GM12801 (cell line): Measurements from ENCODE around the gene HECW1.

ENCODE experiments used
- TF ChIP-seq, protein P1 (sequence below): IDR thresholded peaks from one replicate; pipeline ENCODE4 v1.5.1; 2011; ENCODE audit warnings: control low read depth; ENCODE audit not compliant: insufficient read length; ENCODE audit errors: extremely low read depth

Gene HECW1

DNA sequence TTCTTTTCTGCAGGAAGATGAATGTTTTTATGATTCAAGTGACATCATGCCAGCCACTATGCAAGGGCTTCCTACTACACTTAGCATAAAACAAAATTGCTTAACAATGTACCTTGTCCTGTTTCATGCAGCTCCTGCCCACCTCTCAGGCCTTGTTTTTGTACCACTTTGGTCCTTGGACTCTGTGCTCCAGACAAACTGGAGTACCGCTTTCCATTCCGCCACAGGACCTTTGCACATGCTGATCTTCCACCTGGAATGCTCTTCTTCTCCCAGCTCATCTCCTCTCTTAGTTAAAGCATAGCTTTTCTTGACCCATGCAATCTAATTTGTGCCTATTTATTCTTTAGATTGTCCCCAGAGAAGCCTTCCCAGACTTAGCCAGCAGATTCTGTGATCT lies 393.0 kb downstream of the HECW1 start:
- TF ChIP-seq, protein P1, sequence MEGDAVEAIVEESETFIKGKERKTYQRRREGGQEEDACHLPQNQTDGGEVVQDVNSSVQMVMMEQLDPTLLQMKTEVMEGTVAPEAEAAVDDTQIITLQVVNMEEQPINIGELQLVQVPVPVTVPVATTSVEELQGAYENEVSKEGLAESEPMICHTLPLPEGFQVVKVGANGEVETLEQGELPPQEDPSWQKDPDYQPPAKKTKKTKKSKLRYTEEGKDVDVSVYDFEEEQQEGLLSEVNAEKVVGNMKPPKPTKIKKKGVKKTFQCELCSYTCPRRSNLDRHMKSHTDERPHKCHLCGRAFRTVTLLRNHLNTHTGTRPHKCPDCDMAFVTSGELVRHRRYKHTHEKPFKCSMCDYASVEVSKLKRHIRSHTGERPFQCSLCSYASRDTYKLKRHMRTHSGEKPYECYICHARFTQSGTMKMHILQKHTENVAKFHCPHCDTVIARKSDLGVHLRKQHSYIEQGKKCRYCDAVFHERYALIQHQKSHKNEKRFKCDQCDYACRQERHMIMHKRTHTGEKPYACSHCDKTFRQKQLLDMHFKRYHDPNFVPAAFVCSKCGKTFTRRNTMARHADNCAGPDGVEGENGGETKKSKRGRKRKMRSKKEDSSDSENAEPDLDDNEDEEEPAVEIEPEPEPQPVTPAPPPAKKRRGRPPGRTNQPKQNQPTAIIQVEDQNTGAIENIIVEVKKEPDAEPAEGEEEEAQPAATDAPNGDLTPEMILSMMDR, result no peak

DNA sequence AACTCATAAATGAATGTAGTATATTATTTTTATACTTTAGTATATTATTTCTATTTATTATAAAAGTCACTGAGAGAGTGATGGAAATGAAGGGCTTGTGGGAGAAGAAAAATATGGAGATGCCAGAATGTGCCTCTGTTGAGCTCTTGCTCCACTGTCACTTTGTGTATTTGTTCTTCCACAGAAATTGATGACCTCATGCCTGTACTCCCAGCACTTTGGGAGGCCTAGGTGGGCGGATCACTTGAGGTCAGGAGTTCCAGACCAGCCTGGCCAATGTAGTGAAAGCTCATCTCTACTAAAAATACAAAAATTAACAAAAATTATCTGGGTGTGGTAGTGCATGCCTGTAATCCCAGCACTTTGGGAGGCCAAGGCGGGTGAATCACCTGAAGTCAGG lies 394.0 kb downstream of the HECW1 start:
- TF ChIP-seq, protein P1, result no peak

DNA sequence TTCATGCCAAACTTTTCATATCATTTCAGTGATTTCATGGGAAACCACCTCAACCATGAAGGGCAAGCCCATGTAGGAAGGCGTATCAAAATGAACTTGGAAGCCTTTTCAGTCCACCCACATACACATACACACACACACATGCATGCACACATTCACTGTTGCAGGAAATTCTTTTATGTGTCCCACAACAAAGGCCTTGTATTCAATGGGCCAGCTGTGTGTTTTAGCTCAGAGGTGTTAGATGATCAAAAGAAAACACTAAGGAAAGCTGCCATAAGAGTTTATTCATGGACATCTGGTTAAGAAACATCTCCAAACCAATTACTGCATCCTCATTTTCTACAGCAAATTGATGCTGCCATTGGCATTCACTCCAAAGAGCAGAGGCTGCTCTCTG lies 396.0 kb downstream of the HECW1 start:
- TF ChIP-seq, protein P1, result no peak

DNA sequence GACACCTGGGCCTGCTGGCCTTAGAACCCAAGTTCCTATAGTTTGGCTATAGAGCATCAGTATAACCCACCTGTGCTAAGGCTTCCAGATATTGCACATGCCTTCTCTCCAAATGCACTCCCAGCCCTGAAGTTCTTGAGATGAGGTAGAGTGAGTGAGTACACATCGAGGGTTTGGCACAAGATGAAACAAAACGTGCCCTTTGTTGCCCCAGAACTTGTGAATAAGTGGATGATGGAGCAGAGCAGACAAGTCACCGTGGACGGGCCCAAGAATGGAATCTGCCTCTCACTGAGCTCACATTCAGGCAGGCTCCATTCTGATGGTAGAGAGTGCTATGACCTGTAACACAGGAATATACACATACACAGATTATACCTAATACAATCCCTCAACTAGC lies 397.5 kb downstream of the HECW1 start:
- TF ChIP-seq, protein P1, result no peak

DNA sequence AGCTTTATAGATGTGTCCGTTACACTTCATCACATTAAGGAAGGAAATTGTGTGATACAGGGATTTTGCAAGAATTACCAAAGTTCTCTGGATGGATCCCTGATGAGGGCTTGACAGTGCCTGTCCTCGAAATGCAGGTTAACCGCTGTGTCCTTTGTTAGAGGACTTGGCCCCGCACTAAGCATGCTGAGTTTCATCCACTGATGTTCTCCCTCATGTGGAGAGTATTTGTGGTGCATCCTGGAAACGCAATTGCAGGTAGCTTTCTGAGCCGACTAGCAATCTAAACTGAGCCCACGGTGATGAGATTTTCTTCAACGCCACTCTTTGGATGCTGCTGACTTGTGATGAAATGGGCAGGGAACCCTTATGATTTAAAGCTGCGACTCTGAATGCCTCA lies 398.6 kb downstream of the HECW1 start:
- TF ChIP-seq, protein P1, result no peak

DNA sequence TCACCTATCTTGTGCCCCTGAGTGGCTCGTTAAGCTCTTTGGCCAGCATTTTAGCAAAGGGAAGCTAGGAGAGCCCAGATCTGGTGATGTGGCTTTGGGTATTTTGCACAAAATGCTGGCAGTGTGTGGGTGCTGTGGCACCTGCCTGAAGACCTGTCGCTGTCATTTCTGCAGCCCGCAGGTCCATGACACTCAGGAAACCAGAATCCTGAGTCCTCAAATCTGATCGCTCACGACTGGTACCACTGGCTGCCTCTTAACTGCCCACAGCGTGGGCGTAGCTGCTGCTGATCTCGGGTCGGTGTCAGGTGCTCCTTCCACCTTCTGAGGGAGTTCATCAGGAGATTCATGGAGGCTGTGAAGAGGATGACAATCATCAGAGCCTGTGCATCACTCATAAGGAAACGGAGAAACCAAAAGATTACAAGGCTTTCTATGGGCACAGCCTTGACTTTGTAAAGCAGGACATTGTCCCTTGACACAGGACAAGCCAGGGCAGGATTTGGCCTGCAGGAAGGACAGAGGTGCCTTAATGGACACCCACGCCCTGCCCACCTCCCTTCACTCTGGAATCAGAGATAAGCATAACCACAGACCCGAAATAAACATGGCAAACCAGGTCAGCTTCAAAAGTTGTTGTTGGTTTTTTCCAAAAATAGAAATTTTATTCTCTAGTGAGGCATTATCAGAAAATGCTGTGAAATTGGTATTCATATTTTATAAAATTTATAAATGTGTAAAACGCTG lies 399.5 kb downstream of the HECW1 start:
- TF ChIP-seq, protein P1, result no peak

DNA sequence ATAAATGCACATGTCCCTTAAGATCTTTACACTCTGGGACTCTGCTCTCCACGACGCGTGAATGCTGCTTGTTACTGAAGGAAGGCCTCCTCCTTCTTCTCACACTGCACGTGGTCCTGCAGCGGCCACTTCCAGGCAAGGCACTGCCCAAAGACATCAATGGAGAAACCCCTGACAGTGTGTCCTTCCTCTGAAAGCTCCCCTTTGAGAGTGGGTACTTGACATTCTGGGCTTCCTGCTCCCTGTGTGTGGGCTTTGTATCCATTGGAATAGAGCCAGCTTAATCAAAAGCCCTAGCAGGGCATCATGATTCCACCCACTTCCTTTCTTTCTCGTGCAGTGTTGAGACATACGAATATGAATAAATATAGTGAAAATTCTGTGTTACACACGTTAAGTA lies 400.8 kb downstream of the HECW1 start:
- TF ChIP-seq, protein P1, result no peak
